ENCODE measurements around the gene ITPRIP.

GRCh38 chr10:104300736-104301292 is 37.5 kb downstream of the ITPRIP start:
- TF ChIP-seq CTCF (IDR thresholded peaks at IDR 0.05; ENCODE audit: low read length), result no peak
- no peak for TF ChIP-seq EZH2 (IDR thresholded peaks at IDR 0.05; ENCODE audit: borderline replicate concordance, low read length)

Data from OCI-LY1 (cell line).